HG03378 (cell line): ENCODE measurements around the gene HID1.
A peak's percentile ranks its signal among the peaks of the same experiment; 100 is the strongest.
"Not testable (repeated sequence)": the region's sequence is repeated elsewhere in the genome, so short reads cannot be mapped to it uniquely, and the experiment has no call there.

Experiments
- ATAC-seq: cut with Tn5 transposase; IDR thresholded peaks from one replicate; pipeline ENCODE4 v1.9.1; 2021; ENCODE audit warnings: mild to moderate bottlenecking, moderate library complexity; ENCODE audit not compliant: unreplicated experiment

The HID1 gene, protein sequence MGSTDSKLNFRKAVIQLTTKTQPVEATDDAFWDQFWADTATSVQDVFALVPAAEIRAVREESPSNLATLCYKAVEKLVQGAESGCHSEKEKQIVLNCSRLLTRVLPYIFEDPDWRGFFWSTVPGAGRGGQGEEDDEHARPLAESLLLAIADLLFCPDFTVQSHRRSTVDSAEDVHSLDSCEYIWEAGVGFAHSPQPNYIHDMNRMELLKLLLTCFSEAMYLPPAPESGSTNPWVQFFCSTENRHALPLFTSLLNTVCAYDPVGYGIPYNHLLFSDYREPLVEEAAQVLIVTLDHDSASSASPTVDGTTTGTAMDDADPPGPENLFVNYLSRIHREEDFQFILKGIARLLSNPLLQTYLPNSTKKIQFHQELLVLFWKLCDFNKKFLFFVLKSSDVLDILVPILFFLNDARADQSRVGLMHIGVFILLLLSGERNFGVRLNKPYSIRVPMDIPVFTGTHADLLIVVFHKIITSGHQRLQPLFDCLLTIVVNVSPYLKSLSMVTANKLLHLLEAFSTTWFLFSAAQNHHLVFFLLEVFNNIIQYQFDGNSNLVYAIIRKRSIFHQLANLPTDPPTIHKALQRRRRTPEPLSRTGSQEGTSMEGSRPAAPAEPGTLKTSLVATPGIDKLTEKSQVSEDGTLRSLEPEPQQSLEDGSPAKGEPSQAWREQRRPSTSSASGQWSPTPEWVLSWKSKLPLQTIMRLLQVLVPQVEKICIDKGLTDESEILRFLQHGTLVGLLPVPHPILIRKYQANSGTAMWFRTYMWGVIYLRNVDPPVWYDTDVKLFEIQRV

DNA sequence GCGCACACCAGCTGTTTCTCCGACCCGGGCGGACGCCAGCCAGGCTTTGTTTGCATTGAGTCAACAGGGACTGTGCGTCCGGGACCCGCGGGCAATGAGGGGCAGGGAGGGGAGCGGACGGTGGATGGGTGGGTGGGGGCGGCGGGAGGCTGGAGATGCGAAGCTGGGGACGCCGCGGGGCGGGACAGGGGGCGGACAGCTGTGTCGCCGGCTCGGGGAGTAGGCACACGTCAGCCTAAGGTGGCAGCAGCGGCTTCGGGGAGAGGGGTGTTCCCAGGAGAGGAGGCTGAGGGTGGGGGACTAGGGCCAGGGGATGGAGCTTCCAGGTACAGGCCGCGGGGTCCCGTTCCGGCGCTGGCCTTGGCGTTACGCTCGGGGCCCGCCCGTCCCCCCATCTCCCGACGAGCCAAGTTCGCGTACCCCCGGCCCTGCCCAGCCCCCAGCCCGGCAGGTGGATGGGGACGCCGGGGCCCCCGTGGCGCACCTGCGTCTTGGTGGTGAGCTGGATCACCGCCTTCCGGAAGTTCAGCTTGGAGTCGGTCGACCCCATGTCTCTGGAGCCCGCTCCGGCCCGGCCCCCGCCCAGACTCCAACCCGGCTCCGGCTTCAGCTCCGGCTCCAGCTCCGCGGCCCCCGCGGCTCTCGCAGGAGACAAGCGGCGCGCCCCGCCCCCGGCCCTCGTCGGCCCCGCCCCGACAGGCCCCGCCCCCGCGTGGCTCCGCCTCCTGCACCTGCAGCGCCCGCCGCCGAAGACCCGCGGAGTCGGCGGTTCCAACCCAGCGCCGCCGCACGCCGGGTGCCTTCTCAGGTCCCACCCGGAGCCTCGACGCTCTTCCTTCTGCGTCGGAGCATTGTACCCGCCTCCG is at the start of gene HID1:
Gene HID1, minus strand, starts transcription at position 653 of the 866 bp plus-strand sequence. Its CDS starts 103 bp downstream, at position 550.
- ATAC-seq, result no peak

DNA sequence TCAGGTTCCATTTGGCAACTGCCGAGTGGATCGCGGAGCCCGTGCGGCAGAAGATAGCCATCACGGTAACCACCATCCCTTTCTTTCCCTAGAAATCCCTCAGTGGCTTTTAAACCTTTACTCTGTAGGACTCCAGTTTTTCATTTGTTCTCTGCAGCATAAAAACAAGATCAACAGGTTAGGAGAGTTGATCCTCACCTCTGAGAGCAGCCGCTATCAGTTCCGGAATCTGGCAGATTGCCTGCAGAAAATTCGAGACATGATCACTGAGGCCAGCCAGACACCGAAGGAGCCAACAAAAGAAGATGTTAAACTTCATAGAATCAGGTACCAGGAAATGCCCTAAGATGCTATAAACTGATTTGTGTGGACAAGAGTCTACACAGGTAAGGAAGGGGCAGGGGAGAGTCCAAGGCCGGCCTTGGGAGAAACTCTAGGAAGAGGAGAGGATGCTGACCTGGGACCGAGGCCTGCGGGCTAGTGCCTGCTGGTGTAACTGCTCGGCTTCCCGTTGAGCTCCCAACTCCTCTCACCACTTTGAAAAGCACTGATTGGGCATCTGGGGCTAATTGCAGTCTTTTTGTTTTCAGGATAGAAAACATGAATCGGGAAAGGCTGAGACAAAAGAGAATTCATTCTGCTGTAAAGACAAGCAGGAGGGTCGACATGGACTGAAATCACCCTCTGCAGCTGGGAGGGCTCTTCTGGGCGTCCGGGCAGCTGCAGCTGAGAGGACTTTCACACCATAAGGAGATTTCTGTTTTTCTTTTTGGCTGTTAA is 48.0 kb upstream of the HID1 start:
- no peak for ATAC-seq

DNA sequence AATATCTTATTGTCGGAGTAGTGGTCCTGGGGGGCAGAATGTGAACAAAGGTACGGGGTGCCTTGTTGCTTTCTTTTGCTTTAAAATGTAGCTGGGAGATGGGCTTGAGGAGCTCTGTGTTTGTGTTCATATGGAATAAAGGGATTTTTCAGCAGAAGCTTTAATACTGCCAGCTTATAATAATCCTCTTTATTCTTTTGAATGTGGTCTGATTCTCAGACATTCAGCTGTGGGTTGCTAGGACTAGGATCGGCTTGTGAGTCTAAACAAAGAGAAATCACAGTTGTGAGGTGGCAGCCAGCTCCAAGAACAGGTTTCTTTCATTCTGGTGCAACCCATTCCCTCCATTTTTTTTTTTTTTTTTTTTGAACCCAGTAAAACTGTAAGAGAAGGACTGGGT is 47.2 kb upstream of the HID1 start:
- no peak for ATAC-seq

- ATAC-seq, result no peak
These were observed 46.6 kb upstream of the HID1 start for GRCh38 chr17:75019146-75019545.

GRCh38 chr17:75013092-75013559 is 40.6 kb upstream of the HID1 start:
- no peak for ATAC-seq

DNA sequence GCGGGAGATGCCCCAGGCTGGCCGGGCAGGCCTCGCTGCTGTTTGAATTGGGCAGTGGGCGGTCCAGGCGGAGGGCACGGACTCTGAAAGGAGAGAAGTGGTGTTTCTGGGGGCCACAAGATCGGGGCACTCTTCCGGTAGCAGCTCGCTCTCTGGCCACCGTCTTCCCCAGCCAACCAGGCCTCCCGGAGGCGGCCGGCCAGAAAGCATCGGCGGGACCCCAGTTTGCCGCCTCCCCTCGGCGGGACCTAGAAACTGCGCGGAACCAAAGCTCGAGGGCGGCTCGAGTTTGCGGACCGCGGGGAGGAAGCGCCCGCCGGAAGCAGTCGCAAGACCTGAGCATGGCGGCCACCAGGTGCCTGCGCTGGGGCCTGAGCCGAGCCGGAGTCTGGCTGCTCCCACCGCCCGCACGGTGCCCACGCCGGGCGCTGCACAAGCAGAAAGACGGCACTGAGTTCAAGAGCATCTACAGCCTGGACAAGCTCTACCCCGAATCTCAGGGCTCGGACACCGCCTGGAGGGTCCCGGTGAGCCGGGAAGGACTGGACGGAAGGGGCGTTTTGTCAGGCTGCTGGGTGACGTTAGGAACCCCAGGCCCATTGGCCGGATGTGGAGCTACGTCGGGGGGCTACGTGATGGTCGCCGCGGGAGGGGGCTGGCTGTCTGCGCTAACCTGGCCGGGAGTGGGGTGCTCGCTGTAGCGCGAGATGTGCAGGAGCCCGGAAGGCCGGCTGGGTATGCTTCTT is 40.0 kb upstream of the HID1 start, which contains the start of gene MRPL58:
Gene MRPL58, plus strand, starts transcription at position 325 of the 746 bp plus-strand sequence. Its CDS starts 17 bp downstream, at position 342.
- ATAC-seq, result peak; percentile 72

DNA sequence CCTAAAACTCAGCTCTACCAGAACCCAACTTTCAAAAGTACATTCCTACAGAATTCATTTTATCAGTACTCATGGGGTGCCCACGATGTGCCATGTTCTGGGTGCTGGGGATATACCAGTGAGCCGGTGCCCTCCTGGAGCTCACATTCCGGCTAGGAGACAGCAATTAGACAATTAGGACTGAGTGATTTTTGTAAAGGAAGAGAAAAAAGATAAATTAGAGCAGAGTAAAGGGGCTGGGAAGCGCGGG is 39.5 kb upstream of the HID1 start:
- no peak for ATAC-seq

DNA sequence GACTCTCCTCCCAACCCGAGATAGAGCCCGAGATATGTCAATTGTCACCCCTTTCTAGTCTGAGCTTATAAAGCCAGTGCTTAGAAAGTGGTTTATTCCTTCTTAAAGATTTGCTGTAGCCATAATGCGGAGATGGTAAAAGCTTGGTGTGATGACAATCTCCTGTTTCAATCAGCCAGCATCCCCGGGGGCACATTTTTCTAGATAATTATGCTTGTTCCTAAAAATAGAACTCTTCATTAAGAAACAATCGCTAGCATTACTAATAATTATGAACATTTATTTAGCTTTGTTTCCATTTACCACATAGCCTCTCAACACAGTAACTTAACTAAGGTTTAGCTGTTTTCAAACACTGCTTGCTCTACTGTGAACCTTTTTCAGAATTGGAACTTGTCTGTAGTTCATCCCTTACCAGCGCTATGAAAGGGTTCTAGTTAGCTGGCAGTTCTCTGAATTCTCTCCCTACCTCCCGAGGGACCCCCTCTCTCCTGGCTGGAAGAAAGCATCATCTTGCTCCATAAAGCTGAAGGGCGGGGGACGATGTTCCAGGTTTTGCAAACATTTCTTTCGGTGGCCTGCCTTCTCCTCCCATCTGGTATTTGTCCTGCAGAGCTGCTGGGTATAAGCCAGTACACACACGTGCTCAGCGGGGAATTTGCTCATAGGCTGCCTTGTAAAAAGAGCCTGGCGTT is 39.0 kb upstream of the HID1 start:
- no peak for ATAC-seq

- ATAC-seq, result no peak
These were observed 38.3 kb upstream of the HID1 start for GRCh38 chr17:75010683-75011400.

DNA sequence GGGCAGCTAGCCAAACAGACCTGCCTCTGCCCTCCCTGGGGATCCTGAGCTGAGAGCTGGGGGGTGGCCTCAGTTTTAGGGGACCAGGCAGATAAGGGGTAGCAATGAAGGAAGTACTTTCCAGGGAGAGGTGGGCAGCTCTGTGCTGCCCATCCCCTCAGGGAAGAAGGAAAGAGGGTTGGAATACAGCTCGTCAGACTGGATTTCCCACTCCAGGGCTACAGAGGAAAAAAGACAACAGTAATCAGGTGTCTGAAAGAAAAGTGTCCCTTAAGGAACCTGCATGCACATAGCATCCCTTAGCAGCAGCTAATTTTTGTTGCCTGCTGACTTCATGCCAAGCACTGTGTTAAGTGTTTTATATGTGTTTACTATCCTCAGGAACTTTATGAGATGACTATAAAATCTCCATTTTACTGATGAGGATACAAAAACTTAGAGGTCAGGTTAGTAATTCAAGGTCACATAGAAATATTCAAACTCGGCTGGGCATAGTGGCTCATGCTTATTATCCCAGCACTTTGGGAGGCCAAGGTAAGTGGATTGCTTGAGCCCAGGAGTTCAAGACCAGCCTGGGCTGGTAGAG is 36.7 kb upstream of the HID1 start:
- no peak for ATAC-seq

- ATAC-seq, result no peak
These were observed 35.8 kb upstream of the HID1 start for GRCh38 chr17:75008373-75008772.

DNA sequence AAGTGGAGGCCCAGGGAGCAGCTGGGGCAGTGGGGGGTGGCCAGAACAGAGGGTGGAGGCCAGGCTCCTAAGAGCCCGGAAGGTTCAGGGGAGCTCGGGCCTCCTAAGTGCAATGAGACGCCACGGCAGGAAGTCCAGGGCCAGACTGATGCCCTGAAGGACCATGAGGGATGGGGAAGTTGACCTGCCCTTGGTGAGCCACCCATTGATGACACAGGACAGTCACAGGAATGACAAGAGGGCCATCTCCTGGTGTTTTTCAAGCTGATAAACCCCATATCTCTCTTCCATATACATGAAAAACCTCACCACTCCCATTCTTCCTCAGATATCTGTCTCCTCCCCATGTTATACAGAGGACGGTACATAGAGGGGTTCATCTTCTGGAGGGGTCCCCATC is 34.1 kb upstream of the HID1 start:
- no peak for ATAC-seq

DNA sequence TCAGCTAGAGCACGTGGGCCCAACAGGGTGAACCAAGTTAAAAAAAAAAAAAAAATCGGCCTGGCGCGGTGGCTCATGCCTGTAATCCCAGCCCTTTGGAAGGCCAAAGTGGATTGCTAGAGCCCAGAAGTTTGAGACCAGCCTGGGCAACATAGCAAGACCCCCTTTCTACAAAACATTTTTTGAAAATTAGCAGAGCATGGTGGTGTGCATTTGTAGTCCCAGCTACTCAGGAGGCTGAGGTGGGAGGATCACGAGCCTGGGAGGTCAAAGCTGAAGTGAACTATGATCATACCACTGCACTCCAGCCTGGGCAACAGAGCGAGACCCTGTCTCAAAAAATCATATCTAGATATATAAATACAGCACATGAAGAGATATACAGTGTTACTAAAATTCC is 33.5 kb upstream of the HID1 start:
- ATAC-seq, result not testable (repeated sequence)

- no peak for ATAC-seq
These were observed 32.7 kb upstream of the HID1 start for GRCh38 chr17:75005291-75005690.

GRCh38 chr17:75004371-75004770 is 31.8 kb upstream of the HID1 start:
- ATAC-seq, result no peak

GRCh38 chr17:75003957-75004355 is 31.4 kb upstream of the HID1 start:
- ATAC-seq, result no peak

- ATAC-seq, result no peak
These were observed 30.8 kb upstream of the HID1 start for GRCh38 chr17:75003070-75003956.
